Measurements from ENCODE around the gene PLAAT5.
A peak's percentile ranks its signal among the peaks of the same experiment; 100 is the strongest.

PLAAT5 gene

GRCh38 chr11:63511048-63511748 is 20.2 kb upstream of the PLAAT5 start:
- DNase-seq = peak; percentile 42

- peak; percentile 47 for DNase-seq
Measured at GRCh38 chr11:63510360-63511047, 19.5 kb upstream of the PLAAT5 start.

- DNase-seq = peak; percentile 46
Measured at GRCh38 chr11:63508745-63509144, 17.8 kb upstream of the PLAAT5 start.

- peak; percentile 78 for DNase-seq
Measured at GRCh38 chr11:63508009-63508408, 17.0 kb upstream of the PLAAT5 start.

- no peak for DNase-seq
Measured at GRCh38 chr11:63507511-63507910, 16.5 kb upstream of the PLAAT5 start.

GRCh38 chr11:63506876-63507275 is 15.9 kb upstream of the PLAAT5 start:
- no peak for DNase-seq

- peak; percentile 84 for DNase-seq
Measured at GRCh38 chr11:63505857-63506528, 15.0 kb upstream of the PLAAT5 start, which contains the start of gene LGALS12. TSS of gene LGALS12 (plus strand) at chr11:63506084. CDS start at chr11:63506459, 375 bp downstream.

GRCh38 chr11:63504933-63505586 is 14.1 kb upstream of the PLAAT5 start:
- DNase-seq = no peak

GRCh38 chr11:63504054-63504453 is 13.1 kb upstream of the PLAAT5 start:
- peak; percentile 16 for DNase-seq

GRCh38 chr11:63503492-63503891 is 12.5 kb upstream of the PLAAT5 start:
- DNase-seq = peak; percentile 3

- peak; percentile 58 for DNase-seq
Measured at GRCh38 chr11:63502252-63502820, 11.4 kb upstream of the PLAAT5 start.

GRCh38 chr11:63501236-63501635 is 10.3 kb upstream of the PLAAT5 start:
- no peak for DNase-seq

- DNase-seq = peak; percentile 22
Measured at GRCh38 chr11:63499874-63500273, 8.9 kb upstream of the PLAAT5 start.

- peak; percentile 30 for DNase-seq
Measured at GRCh38 chr11:63494975-63495374, 4.0 kb upstream of the PLAAT5 start.

- no peak for DNase-seq
Measured at GRCh38 chr11:63493127-63493526, 2.2 kb upstream of the PLAAT5 start.

GRCh38 chr11:63492441-63492840 is 1.5 kb upstream of the PLAAT5 start:
- DNase-seq = no peak

- no peak for DNase-seq
Measured at GRCh38 chr11:63491636-63492372, 837 bp upstream of the PLAAT5 start.

- DNase-seq = no peak
Measured at GRCh38 chr11:63491240-63491587, 247 bp upstream of the PLAAT5 start.

GRCh38 chr11:63489879-63490278 is 1.1 kb downstream of the PLAAT5 start:
- DNase-seq = peak; percentile 74

- no peak for DNase-seq
Measured at GRCh38 chr11:63488789-63489188, 2.2 kb downstream of the PLAAT5 start.

GRCh38 chr11:63485777-63486176 is 5.2 kb downstream of the PLAAT5 start:
- DNase-seq = no peak

- no peak for DNase-seq
Measured at GRCh38 chr11:63480039-63480438, 10.9 kb downstream of the PLAAT5 start.

Data from islet precursor cell (in vitro differentiated cells).